Activated CD8-positive, alpha-beta memory T cell treated with anti-CD3 and anti-CD28 coated beads, Interleukin-2, amount 50 U/mL, for 48 hours (primary cell): Measurements from ENCODE around the gene QRSL1.
"Not testable (repeated sequence)": the region's sequence is repeated elsewhere in the genome, so short reads cannot be mapped to it uniquely, and the experiment has no call there.

Experiments used
- DNase-seq: peaks from one replicate; pipeline ENCODE4 v3.0.0-alpha.2; 2020

QRSL1 gene

GRCh38 chr6:106685833-106686232 lies 56.5 kb downstream of the QRSL1 start:
- no peak for DNase-seq

DNA sequence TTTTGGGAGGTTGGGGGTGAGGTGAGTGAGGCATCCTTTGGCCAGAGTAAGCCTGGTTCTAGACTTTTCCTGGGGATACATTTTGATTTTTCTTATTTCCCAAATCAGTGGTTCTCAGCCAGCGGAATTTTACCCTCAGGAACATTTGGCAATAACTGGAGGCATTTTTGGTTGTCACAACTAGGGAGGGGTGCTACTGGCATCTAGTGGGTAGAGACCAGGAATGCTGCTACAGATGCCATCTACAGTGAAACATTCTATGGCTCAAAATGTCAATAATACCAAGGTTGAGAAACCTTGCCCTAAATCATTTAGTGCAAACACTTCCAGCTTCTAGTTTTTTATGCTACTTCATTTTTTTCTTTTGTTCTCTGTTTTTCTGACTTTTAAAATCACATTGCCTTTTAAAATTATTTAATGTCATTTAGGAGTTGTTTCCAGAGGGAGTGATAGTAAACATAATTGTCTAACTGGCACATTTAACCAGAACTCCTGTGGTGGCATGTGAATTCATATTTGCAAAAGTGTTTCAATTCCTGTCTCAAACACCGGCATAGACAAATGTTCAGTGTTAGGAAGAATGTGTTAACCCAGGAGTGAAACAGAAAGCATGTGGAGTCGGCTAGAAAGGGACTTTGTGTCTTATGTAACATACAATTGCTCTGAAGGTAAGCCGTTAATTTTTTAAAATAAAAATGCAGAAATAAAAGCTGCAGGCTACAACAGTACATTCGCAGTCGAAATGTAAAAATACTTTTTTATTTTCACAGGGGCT lies 59.0 kb downstream of the QRSL1 start:
- no peak for DNase-seq

DNA sequence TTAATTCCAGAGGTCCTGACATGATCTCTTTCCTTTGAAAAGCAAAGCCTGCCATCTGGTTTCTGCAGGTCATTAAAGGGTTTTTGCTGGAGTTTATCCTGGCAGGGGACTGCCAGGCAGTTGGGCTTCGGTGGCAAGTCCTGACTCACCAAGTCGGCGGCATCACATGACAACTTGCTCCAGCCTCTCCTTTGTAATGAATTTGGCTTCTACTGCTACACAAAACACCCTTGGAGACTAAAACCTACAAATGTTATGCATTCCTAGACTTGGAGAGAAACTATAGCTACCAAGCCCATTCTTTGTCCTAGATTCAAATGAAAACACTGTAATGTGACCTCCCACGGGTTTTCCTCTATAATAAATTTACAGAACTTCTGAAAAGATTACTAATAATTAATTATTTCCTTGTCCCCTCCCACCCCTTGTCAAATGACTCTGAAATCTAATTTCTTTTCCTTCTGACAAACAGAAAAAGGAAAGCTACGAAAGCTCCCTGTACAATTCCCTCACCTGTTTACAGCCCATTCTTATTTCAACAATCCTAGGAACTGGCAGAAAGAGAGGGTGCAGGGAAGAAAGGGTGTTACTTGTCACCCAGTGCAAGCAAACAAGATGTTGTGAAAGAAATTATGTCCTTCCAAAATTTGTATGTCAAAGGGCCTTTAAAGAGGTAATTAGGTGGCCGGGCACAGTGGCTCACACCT lies 62.9 kb downstream of the QRSL1 start:
- no peak for DNase-seq

DNA sequence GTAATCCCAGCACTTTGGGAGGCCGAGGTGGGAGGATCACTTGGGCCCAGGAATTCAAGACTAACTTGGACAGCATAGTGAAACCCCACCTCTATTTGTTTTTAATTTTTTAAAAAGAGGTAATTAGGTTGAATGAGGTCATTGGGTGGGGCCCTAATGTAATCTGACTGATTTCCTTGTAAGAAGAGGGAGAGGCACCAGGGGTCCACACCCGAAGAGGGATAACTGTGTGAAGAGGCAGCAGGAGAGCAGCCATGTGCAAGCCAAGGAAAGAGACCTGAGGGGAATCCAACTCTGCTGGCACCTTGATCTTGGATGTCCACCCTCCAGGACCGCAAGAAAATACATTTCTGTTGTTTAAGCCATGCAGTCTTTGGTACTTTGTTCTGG lies 63.4 kb downstream of the QRSL1 start:
- no peak for DNase-seq

DNA sequence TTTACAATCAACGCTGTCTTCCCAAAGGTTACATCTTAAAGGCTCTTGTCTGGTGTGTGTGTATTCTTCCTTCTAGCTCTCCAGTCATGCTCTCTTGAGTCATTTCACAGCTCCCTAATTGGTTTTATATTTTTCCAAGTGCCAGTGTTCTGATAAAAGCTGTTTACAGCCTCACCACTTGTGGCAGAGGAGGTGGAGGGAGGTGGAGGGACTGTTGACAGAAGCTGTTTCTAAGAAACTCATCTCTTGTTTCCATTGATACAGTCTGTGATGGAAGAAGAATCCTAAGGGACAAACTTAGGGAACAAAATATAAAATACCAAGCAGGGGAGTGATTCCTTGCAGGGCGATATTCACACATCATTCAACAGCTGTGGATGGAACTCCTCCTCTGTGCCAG lies 64.0 kb downstream of the QRSL1 start:
- no peak for DNase-seq

- no peak for DNase-seq
Measured at GRCh38 chr6:106694343-106694742, 65.0 kb downstream of the QRSL1 start.

GRCh38 chr6:106700581-106700980 lies 71.2 kb downstream of the QRSL1 start:
- DNase-seq, result no peak

DNA sequence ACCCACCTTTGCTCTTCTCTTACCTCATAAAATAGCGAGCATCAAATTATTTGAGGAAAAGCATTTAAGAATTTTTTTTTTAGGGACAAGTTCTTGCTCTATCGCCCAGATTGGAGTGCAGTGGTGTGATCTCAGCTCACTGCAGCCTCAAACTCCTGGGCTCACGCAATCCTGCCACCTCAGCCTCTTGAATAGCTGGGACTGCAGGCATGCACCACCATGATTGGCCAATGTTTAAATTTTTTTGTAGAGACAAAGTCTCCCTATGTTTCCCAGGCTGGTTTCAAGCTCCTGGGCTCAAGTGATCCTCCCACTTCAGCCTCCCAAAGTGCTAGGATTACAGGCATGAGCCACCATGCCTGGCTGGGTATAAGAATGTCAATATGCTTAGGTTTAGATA lies 71.8 kb downstream of the QRSL1 start:
- DNase-seq, result not testable (repeated sequence)

GRCh38 chr6:106702046-106702445 lies 72.7 kb downstream of the QRSL1 start:
- no peak for DNase-seq

- no peak for DNase-seq
Measured at GRCh38 chr6:106702451-106703110, 73.2 kb downstream of the QRSL1 start.

- DNase-seq, result no peak
Measured at GRCh38 chr6:106704327-106704726, 74.9 kb downstream of the QRSL1 start.

DNA sequence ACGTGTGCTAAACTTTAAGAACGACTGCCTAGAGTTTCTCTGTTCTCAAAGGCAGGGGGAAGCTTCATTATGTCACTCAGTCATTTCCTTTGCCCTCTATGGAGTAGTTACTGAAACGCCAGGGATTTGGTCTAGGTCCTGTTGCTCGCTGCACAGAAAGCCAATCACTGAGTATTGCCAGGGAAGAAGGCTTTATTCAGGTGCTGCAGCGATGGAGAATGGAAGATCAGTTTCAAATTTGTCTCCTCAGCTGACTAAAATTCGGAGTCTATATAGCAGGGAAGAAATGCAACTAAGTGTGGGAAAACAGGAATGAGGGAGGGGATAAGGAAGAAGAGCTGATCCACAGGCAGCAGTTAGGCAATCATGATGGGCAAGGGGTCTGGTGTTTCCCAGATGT lies 75.8 kb downstream of the QRSL1 start:
- DNase-seq, result no peak

DNA sequence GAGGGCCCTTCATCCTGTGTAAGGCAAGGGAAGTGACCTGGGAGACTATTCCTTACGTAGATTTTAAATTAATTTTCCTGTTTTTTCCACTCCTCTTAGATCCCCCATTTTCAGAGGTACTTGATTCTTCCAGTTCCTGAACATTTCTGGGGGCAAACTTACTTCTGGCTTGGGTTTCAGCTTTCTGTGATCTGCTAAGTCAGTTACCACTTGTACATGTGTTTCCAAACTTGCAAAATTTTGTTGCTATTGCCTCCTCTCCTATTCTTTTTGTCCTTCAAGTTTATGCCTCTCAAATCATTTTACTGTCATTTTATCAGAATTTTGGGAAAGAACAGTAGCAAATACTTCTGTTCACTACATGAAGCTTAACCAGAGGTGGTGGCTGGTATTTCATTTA lies 81.2 kb downstream of the QRSL1 start:
- no peak for DNase-seq

- DNase-seq, result no peak
Measured at GRCh38 chr6:106714281-106714680, 84.9 kb downstream of the QRSL1 start.

- DNase-seq, result no peak
Measured at GRCh38 chr6:106715922-106716321, 86.5 kb downstream of the QRSL1 start.

GRCh38 chr6:106716966-106717365 lies 87.6 kb downstream of the QRSL1 start:
- no peak for DNase-seq
